GM21447 (cell line): ENCODE data around the gene CARD16.
A peak's percentile ranks its signal among the peaks of the same experiment; 100 is the strongest.
"Not testable (repeated sequence)": the region's sequence is repeated elsewhere in the genome, so short reads cannot be mapped to it uniquely, and the experiment has no call there.

Experiments
- ATAC-seq: cut with Tn5 transposase; IDR thresholded peaks from one replicate; pipeline ENCODE4 v1.9.1; 2021; ENCODE audit not compliant: unreplicated experiment

The CARD16 gene

DNA sequence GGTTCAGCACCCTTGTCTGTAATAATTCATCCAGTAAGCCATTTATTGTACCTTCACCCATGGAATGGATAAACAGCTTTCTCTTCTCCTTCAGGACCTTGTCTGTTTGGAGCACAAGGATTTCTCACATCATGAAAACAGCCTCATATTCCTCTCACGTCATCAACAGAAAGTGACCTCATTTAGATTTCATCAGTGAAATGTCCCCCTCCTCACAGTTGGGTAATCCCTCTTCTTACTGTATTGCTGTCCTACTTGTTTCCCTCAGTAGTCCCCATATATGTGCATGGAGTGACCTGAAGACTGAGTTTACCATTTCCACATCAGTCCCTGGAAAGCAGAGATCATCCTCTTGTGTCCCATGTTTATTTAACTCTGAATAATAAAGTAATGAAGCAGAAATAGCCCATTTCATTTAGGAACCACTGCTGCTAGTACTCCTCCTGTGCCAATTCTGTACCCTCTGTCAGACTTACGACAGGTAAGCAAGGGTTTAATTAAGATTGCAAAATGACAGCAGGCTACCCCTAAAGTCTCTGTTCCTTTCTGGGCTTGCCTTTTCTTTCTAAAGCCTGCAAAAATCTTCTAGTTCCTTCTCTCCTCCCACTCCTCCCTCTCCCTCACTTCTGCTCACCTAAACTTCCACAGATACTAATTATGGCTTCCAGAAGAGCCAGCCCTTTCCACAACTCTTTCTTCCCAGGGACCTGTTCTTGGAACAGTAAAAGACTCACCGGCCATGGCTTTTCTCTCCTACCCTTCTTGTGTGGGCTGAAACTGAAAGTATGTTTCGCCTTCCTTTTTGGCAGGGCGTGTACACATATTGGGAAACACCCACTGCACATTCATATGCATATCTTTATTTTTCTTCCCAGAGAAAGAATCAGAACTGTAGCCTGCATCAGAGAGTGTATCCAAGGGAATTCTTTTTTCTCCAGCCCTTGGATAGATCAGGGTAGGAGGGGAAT lies at the start of gene CARD16:
TSS of gene CARD16 (minus strand) at position 779 of the 968 bp plus-strand sequence. CDS start at position 741, 38 bp downstream.
- peak; percentile 99 for ATAC-seq

DNA sequence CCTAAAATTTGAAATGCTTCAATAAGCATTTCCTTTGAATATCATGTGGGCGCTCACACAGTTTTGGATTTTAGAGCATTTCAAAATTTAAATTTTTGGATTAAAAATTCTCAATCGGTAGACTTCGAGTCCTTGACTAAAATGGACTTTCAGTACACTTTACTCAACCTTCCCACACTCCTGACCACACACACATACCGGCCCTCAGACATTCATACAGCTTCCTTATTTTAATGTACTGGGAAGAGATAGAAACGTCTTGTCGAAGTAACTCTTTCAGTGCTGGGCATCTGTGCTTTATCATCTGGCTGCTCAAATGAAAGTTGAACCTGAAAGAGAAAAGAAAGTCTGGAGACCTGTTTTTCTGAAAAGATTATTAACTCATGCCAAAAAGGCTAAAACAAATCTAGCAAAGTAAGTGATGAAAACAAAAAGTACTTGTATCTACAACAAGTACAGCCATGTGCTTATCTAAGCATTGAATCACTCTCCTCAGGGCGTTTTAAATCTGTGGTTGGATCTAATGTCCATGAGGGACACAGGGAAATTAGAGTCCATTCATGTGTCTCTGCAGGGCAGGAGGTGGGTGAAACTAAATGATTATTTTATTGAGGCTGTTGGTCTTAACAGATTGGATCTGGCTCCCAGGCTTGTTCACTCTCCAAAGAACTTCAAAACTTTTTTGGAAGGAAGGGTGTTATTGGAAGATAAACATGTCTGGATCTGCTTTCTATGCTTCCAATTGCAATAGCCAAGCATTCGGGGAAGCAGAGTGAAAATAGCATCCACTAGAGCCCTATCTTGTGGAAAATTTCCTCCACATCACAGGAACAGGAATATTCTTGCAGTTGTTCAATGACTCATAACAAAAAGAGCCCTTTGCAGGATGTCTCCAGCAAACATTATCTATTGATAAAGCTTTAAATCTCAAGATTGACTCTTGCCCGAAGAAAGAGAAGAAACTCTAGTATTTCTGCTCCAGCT lies 47.4 kb upstream of the CARD16 start:
- no peak for ATAC-seq

DNA sequence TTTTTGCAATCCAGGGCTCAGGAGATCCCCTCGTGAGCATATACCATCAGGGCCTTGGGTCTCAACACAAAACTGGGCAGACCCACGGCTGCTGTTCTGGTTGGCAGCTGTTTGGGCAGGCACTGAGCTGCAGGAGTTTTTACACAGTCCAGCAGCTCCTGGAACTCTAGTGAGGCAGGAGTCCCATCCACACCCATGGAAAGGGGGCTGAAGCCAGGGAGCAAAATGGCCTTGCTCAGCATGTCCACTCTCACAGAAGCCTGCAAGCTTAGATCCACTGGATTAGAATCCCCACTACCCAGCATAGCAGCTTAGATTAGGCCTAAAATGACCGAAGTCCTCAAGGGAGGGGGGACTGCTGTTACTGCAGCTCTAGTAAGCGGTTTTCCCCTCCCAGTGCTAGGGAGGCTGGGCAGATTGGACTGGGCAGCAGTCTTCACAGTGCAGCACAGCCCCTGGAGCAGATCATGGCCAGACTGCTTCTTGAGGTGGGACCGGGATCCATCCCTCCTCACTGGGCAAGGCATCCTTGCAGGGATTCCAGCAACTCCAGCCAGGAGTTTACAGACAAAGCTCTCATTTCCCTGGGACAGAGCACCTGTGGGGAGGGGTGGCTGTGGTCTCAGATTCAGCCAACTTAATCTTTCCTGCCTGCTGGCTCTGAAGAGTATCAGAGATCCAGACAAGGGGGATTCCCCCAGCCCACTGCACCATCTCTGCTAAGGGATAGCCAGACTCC lies 36.4 kb upstream of the CARD16 start:
- no peak for ATAC-seq

DNA sequence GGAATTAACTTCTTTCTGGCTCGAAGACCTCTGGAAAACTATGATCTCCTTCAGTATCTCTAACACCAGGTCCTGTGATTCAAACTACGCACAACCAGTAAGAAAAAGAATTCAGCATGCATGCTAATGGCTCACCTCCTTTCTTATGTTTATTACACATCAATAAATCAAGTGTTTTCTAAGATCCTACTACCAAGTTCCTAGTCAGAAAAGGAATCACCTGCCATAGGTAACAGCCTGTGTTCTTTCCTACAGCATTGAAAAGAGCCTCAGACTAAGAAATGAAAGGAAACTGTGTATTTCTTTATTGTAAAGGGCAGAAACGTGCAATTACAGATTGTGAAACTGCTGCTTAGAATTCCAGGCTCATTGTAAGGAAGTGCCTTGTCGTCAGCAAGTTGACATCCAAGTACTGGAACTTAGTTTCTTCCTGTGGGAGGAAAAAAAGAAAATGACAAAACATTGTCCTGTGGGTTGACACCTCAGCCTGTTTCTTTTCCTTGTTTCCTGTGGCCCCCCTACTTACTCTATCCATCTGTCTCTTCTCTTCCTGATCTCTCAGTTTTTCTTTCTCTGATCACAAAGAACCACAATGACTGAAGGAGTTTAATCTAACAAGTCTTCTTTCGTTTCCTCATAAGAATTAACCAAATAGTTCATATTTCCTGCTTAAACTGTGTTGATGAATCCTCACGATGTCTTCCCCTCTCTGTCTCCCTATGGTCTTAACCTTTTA lies 35.2 kb upstream of the CARD16 start:
- ATAC-seq: not testable (repeated sequence)

DNA sequence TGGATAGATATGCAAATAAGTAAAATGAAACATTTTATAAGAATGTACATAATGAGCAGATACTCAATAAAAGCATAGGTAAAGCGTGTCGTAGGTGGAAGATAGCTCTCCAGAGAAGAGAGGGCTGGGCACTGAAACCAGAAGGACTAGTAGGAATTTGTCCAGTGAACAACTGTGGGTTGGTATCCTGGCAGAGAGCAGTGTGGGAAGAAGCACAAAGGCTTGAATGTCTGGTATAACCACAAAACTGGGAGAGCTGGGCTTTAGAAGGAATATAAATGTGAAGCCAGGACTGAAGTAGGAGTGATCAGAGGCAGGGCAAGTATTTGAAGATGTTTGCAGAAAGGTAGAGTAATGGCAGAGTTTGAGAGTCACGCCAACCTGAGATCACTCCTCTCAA lies 33.1 kb upstream of the CARD16 start:
- no peak for ATAC-seq

DNA sequence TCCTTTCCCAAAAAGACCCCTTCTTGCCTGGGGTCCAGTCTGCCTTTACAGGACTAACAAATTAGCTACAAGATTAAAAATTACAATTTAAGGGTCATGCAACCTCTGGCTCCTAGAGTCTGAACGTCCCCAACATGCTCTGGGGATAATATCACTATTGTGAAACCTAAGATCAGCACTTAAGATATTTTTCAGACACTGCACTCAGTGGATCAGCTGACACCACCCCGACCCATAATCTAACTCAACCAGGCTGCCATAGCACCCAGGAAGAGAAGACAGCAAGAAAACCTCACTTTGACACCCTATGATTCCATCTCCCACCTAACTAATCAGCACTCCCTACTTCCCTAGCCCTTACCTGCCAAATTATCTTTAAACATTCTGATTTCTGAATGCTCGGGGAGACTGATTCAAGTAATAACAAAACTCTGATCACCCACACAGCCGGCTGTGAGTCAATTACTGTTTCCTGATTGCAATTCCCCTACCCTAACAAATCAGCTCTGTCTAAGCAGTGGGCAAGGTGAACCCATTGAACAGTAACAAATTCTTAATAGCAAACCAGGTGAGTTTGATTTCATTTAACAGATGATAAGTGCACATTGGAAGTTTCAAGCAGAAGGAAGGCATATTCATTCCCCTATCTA lies 32.1 kb upstream of the CARD16 start:
- ATAC-seq: not testable (repeated sequence)

DNA sequence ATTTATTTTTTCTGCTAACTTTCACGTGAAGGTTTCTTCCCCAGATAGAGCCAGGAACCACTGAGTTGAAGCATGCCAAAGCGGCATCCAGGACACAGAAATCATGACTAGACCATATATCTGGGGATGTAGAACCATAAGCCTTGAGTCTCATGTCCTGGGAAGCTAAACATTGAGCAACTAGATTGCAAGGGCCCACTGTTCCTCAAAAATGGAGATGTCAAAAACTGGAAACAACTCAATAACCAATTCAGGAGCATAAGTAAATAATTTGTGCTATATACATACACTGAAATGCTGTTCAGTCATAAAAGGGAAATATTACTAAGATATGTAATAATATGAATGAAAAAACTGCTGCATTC lies 29.0 kb upstream of the CARD16 start:
- no peak for ATAC-seq

DNA sequence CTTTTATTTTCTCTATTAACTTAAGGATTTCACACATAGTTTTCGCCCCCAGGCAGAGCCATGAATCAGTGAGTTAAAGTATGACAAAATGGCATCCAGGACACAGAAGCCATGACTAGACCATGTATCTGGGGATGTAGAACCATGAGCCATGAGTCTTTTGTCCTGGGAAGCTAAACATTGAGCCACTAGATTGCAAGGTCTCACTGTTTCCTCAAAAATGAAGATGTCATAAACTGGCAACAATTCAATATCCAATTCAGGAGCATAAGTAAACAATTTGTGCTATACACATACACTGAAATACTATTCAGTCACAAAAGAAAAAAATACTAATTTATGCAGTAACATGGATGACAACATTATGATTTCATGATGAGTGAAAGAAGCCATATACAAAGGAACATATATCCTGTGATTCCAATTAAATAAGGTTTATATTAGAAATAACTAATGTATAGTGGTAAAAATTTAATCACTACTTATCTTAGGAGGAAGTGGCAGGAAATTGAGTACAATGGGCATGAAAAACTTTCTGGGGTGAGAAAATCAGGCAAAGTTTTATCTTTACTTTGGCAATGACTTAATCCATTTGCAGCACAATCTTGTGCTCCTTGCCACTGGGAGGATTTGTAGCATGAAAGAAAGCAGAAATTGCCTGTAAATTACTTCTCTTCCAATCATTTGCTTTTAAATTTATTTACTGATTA lies 28.5 kb upstream of the CARD16 start:
- ATAC-seq: no peak

DNA sequence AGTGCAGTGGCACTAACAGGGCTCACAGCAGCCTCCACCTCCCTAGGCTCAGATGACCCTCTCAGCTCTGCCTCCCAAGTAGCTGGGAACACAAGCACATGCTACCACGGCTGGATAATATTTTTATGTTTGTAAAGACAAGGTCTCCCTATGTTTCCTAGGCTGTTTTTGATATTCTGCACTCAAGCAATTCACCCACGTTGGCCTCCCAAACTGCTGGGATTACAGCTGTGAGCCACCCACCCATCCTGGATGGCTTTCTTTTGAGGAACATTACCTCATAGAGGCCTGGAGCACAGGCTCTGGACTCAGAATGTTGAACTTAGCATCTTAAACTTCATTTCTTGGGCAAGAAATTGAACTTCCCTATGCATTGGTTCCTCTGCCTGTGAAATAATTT lies 26.9 kb upstream of the CARD16 start:
- not testable (repeated sequence) for ATAC-seq

DNA sequence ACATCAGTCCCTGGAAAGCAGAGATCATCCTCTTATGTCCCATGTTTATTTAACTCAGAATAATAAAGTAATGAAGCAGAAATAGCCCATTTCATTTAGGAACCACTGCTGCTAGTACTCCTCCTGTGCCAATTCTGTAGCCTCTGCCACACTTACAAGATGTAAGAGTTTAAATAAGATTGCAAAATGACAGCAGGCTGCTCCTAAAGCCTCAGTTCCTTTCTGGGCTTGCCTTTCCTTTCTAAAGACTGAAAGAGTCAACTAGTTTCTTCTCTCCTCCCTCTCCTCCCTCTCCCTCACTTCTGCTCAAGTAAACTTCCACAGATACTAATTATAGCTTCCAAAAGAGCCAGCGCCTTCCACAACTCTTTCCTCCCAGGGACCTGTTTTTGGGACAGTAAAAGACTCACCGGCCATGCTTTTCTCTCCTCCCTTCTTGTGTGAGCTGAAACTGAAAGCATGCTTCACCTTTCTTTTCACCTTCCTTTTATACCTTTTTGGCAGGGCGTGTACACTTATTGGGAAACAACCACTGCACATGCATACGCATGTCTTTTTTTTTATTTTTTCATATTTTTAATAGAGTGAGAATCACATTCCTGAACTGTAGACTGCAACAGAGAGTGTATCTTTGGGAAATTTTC lies 26.1 kb upstream of the CARD16 start:
- no peak for ATAC-seq

DNA sequence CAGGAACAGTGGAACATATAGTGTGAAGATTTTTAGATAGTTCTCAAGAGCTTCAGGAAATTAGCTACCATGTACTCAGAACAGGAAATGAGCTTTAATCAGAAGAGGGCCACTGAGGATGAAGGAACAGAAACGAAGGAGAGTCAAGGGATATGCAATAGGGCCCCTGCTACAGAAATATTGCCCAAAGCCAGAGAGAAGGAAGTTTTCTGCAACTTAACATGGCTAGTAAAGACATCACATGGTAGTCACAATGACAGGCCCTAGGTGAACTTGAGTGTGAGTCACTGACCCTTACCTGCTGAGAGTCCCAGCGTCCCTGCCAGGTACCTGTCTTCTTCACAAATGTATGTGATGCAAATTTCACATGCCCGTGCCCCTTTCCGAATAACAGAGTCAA lies 25.2 kb upstream of the CARD16 start:
- no peak for ATAC-seq

DNA sequence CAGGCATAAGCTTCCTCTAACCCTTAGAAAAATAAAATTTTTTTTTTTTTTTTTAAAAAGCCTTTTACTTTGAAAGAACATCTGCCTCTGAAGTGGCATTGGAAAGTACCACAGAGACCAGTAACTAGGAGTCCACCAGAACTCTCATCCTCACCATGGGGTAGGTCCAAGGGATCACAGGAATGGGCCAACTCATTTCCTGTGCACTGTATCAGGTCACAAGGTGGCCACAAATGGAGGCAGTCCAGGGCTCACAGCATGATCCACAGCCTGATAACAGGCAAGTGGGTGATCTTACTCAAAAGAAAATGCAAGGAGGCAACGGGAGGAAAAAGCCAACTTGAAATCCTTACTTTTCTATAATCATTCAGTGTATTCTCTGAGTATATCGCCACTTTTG lies 24.6 kb upstream of the CARD16 start:
- ATAC-seq: not testable (repeated sequence)

DNA sequence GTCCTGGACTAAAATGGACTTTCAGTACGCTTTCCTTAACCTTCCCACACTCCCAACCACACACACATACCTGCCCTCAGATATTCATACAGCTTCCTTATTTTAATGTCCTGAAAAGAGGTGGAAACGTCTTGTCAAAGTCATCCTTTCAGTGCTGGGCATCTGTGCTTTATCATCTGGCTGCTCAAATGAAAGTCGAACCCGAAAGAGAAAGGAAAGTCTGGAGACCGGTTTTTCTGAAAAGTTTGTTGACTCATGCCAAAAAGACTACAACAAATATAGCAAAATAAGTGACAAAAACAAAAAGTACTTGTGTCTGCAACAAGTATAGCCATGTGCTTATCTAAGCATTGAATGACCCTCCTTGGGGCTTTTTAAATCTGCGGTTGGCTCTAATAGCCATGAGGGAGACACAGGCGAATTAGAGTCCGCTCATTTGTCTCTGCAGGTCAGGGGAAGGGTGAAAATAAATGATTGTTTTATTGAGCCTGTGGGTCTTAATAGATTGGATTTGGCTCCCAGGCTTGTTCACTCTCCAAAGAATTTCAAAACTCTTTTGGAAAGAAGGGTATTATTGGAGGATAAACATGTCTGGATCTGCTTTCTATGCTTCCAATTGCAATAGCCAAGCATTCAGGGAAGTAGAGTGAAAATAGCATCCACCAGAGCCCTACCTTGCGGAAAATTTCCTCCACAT lies 18.3 kb upstream of the CARD16 start:
- ATAC-seq: not testable (repeated sequence)

DNA sequence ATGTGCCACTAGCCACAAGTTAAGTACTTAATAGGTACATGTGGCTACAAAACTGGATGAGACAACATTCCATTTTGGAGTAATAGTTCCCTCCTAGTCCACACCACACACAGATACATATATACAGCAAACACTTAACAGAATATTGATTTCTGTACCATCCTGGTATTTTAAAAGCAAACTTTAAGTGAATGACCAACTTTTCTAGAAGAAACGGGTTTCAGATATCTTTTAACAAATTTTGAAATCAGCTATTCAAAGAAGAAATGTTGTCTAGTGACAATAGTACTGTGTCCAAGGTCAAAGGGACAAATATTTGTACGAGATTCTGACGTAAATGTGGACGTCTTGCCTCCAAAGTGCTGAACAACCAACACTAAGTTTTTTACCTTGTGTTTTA lies 12.3 kb upstream of the CARD16 start:
- no peak for ATAC-seq

DNA sequence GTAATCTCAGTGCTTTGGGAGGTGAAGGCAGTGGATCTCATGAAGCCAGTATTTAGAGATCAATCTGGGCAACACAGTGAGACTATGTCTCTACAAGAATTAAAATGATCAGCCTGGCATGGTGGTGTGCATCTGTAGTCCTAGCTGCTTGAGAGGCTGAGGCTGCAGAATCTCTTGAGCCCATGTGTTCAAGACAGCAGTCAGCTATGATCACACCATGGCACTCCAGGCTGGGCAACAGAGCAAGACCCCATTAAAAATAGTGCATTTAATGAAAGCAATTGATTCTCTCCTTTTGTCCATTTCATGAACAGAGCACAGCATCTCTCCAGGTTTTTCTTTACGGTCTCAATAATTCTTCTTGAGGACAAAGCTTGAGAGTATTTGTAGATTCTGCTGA lies 11.3 kb upstream of the CARD16 start:
- no peak for ATAC-seq

DNA sequence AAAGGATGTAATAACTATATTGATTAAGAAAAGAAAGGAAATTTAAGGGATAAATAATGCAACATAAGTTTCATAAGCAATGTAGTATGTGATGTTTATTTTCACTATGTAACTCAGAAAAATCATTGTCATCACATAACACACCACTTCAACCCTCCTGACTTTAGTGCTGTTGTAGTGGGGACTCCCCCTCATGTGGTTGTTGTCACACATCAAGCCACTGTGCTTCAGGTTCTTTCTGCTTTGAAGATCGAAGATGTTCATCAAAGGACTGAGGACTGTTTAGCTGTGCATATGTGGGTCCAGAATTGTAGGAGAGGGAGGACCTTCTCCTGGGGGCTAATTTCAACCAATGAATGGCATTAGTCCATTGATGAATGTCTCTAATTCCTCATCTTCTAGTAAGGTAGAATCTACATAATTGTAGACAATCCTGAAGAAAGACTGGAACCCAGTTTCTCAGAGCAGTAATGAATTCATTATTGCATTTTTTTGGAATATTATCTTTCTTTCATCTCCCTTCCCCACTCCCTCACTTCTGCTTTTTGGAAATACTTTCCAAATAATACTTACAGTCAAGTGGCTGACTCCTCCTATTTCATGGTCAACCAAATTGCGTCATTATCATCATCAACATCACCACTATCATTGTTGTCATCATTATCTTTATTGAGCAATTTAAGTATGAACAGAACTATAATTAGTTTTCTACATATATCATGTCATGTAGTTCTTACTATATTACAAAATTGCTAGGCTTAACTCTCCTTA lies 9.8 kb upstream of the CARD16 start:
- ATAC-seq: no peak

DNA sequence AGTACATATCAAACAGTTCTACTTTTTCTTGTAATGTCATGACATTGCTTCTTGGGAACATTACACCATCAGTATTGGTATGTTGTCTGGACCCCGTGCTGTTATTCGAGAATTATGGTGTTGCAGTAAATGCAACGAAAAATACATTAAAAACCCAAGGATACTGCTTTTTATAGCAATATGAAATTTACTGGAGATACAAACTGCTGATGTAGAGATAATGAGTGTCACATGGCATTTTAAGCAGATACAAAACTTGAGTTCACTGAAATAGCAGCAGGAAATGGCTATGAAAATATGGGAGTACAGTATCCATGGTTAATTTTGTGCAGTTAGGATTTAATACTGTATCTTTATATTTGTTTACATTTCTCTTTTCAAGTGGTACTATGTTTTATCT lies 7.4 kb upstream of the CARD16 start:
- ATAC-seq: no peak
